ENCODE results near the gene ARIH2.
A peak's percentile ranks its signal among the peaks of the same experiment; 100 is the strongest.
"Not testable (repeated sequence)": the region's sequence is repeated elsewhere in the genome, so short reads cannot be mapped to it uniquely, and the experiment has no call there.

The ARIH2 gene

DNA sequence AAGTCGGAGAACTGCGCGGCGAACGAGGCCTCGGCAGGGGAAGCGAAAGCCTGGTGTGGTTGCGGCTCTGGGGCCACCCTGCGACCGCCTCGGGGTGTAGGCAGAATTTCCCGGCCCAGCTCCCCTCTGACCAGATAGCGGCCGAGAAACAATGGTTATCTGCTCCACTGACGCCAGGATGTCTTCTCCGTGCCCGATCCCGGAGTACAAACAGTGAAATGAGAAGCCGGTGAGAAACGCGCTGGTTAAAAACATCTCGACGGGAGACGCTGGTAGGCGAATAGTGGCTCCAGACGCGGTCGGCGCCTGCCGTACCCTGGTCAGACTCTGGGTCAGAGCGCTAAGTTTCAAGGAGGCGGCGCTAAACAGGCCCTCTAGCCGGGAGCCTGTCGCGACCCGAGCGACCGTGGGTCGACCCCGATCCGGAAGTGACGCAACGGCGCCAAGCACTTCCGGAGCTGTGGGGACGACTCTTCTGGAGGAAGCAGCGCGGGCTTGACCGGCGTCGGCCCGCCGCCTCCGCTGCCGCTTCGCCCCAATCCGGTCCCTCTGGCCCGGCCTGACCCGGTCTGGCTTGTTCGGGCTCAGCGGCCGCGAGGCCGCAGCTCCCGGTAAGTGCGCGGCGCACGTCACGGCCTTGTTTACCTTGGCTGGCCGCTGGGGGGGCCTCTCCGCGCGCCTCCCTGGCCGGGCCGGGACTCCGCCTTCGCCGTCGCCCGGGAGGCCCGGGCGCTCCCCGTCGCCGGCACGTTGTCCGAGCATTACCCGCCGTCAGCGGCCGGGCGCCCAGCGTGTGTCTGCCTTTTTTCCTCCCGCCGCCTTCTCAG is at the start of gene ARIH2:
TSS of gene ARIH2 (plus strand) at position 455 of the 827 bp plus-strand sequence. CDS start 8,717 bp downstream, outside the sequence.
- FAIRE-seq (no peak), DNase-seq (ENCODE audit: low spot score) (peak; percentile 99)

GRCh38 chr3:48877671-48878070 is 41.0 kb upstream of the ARIH2 start:
- FAIRE-seq: no peak
- no peak for DNase-seq (ENCODE audit: low spot score)

- FAIRE-seq (no peak), DNase-seq (ENCODE audit: low spot score) (no peak)
These were observed 39.2 kb upstream of the ARIH2 start for GRCh38 chr3:48879307-48879993.

DNA sequence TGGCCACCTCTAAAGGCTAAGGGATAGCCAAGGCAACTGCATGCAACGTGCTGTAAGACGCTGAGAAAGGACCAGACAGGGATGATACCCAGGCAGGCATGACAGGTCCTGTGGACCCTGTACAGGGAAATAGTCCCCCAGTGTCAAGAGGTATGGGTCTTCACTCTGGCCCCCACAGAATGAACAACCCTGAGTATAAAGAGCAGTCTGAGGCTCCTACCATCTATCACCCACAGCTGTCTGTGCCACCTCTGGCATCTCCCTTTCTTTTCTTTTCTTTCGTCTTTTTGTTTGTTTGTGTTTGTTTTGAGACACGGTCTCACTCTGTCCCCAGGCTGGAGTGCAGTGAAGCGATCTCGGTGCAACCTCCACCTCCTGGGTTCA is 38.7 kb upstream of the ARIH2 start:
- no peak for DNase-seq (ENCODE audit: low spot score)
- no peak for FAIRE-seq

DNA sequence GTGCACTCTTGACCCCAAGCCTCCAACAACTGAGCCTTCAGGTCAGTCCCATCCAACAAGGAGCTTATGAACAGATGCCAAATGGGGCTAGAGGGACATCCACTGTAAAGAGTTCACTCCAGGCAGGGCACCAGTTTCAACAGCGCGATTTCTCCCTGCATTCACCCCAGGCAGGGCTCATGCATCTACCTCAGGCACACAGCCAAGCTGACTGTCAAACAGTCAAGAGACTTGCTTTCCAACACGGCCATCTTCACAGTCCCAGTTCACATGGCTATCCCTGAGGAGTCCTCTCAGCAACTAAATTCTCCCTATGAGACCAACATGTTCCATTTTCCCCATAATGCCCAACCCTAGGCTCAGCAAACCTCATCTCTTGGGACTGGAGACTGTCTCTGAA is 37.6 kb upstream of the ARIH2 start:
- DNase-seq (ENCODE audit: low spot score) (no peak), FAIRE-seq (no peak)

DNA sequence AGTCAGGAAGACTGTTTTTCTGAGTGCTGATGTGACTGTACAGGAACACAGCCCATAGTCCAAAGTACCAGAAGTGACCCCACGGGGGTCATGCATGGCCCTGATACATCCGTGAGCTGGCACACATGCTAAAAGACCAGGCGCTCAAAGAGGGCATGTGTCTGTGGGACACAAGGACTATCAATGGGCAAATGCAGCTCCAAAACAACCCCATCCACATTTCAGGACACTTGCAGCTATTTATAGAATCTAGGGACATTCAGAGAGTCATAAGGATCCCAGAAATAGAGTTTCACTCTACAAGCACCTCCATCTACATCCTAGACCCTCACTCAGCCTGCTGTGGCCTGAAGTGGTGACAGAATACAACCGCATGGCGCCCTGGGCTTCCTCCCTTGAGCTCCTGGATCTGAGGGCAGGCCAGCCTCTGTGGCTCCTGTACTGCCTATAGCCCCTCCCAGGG is 37.0 kb upstream of the ARIH2 start:
- no peak for FAIRE-seq
- DNase-seq (ENCODE audit: low spot score): no peak

DNA sequence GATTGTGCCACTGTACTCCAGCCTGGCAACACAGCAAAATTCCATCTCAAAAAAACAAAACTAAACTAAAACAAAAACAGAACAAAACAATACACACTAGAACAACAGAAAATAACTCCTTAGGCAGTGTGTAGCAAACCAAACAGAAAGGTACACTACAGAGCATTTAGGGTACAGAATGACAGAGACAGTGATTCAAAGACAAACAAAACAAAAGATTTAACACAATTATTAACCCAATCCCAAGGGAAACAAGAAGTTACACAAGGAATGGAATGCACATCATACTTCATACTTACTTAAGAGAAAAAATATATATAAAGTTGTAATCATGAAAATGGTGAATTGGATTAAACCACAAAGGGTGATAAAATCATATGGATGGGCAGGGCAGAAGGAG is 32.9 kb upstream of the ARIH2 start:
- DNase-seq (ENCODE audit: low spot score) (no peak), FAIRE-seq (no peak)

- no peak for DNase-seq (ENCODE audit: low spot score)
- no peak for FAIRE-seq
These were observed 27.0 kb upstream of the ARIH2 start for GRCh38 chr3:48891606-48892005.

- DNase-seq (ENCODE audit: low spot score): no peak
- FAIRE-seq: no peak
These were observed 24.1 kb upstream of the ARIH2 start for GRCh38 chr3:48894516-48894915.

DNA sequence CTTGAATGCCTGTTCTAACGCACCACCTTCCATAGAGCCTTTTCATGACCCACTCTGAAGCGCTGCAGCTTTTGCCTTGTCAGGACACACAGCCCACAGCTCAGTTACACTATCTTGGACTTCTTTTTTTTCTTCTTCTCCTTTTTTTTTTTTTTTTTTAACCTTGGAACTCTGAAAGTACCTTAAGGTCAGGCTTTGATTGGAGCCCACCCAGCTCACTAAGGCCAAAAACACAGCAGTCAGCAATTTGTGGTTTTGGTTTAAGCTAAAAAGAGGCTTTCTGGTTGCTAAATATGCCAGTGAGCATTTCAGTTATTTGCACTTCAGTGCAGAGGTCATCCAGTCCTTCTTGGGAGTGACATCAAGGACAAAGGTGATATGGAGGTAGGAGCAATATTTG is 21.7 kb upstream of the ARIH2 start:
- FAIRE-seq: no peak
- no peak for DNase-seq (ENCODE audit: low spot score)

GRCh38 chr3:48897460-48898376 is 20.9 kb upstream of the ARIH2 start:
- DNase-seq (ENCODE audit: low spot score) (no peak), FAIRE-seq (no peak)

DNA sequence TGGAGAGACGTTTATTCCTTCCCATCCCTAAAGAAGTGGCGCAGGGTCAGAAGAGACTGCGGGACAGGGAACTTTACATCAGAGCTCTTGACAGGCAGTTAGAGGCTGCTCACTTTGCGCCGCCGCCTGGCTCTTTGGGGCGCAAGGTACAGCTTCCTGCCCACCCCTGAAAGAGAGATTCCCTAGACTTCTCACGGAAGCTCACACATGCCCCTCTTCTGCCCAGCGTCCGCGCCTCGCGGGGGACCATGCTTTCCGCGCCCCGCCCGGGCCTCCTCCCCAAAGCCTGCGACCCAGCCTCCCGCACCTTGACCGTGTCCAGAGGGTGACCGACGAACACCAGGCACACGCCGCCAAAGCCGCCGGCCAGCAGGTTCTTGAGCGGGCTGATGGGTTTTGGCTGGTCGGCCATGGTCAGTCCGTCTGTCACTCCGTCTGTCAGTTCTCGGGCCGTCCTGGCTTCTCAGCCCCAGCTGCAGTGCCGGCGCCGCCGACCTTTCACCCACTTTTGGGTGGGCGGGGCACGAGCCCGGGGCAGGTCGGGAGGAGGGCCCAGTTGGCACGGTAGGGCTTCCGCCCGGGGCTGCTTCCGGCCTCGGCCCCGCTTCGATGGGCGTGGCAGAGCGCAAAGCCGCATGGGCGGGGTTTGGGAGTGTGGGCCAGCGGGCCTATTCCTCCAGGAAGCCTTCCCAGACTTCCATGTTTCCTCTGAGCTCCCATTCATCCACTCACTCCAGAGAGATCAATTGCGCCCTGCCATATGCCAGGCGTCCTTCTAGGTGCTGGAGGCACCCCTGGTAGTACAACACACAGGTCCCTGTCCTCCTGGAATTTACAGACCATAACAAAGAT is 20.0 kb upstream of the ARIH2 start, which contains the start of gene SLC25A20:
TSS of gene SLC25A20 (minus strand) at position 500 of the 852 bp plus-strand sequence. CDS start at position 412, 88 bp downstream.
- DNase-seq (ENCODE audit: low spot score): peak; percentile 84
- no peak for FAIRE-seq

DNA sequence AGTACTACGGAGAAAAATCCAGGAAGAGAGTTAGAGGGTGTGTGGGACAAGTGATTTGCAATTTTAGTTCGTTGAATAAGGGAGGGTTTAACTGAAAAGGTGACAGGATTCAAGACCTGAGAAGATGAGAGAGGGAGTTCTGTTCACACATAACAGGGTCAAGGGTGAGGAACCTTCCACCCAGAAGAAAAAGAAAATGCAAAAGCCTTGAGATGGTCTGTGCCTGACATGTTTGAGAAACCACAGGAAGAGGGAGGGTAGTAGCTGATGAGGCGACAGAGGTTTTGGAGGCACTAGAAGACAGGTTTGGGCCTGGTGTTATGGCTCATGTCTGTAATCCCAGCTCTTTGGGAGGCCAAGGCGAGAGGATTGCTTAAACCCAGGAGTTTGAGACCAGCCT is 19.4 kb upstream of the ARIH2 start:
- FAIRE-seq (no peak), DNase-seq (ENCODE audit: low spot score) (no peak)

DNA sequence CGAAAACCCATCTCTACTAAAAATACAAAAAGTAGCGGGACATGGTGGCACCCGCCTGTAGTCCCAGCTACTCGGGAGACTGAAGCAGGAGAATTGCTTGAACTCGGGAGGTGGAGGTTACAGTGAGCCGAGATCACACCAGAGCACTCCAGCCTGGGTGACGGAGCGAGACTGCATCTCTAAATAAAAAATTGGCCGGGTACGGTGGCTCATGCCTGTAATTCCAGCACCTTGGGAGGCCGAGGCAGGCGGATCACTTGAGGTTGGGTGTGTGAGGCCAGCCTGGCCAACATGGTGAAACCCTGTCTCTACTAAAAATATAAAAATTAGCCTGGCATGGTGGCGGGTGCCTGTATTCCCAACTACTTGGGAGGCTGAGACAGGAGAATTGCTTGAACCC is 11.6 kb upstream of the ARIH2 start:
- DNase-seq (ENCODE audit: low spot score): not testable (repeated sequence)

GRCh38 chr3:48915296-48915695 is 3.3 kb upstream of the ARIH2 start:
- FAIRE-seq (no peak), DNase-seq (ENCODE audit: low spot score) (no peak)

More for the DNA sequence above, 11.6 kb upstream of the ARIH2 start:
- FAIRE-seq: not testable (repeated sequence)

GRCh38 chr3:48919215-48920138 is 835 bp downstream of the ARIH2 start:
- FAIRE-seq (no peak), DNase-seq (ENCODE audit: low spot score) (peak; percentile 62)

- FAIRE-seq (no peak), DNase-seq (ENCODE audit: low spot score) (no peak)
These were observed 8.1 kb downstream of the ARIH2 start for GRCh38 chr3:48926425-48927392.

- FAIRE-seq (no peak), DNase-seq (ENCODE audit: low spot score) (no peak)
These were observed 9.3 kb downstream of the ARIH2 start for GRCh38 chr3:48927928-48928327.
